DMS53 treated with DMSO at 0.1 percent for 48 hours (cell line): ENCODE data around the gene SCYL1.

Experiments
- DNase-seq: peaks from one replicate; lab custom pipeline; 2025; ENCODE audit not compliant: unreplicated experiment; lab: John Stamatoyannopoulos, UW

SCYL1 gene

GRCh38 chr11:65579291-65579690 is 54.4 kb downstream of the SCYL1 start:
- no peak for DNase-seq

- DNase-seq = no peak
Observed at GRCh38 chr11:65580031-65580692, 55.3 kb downstream of the SCYL1 start.

GRCh38 chr11:65580756-65581155 is 55.9 kb downstream of the SCYL1 start:
- DNase-seq = no peak

- DNase-seq = no peak
Observed at GRCh38 chr11:65581928-65582327, 57.0 kb downstream of the SCYL1 start.

- no peak for DNase-seq
Observed at GRCh38 chr11:65583589-65583988, 58.7 kb downstream of the SCYL1 start.

GRCh38 chr11:65584106-65584505 is 59.2 kb downstream of the SCYL1 start:
- DNase-seq = no peak

GRCh38 chr11:65584723-65585171 is 59.9 kb downstream of the SCYL1 start:
- DNase-seq = no peak

GRCh38 chr11:65585396-65586246 is 60.7 kb downstream of the SCYL1 start:
- DNase-seq = no peak

- no peak for DNase-seq
Observed at GRCh38 chr11:65586247-65586630, 61.4 kb downstream of the SCYL1 start.

- DNase-seq = no peak
Observed at GRCh38 chr11:65586676-65587075, 61.8 kb downstream of the SCYL1 start.
